Measurements from ENCODE around the gene SSX4B.

DNA sequence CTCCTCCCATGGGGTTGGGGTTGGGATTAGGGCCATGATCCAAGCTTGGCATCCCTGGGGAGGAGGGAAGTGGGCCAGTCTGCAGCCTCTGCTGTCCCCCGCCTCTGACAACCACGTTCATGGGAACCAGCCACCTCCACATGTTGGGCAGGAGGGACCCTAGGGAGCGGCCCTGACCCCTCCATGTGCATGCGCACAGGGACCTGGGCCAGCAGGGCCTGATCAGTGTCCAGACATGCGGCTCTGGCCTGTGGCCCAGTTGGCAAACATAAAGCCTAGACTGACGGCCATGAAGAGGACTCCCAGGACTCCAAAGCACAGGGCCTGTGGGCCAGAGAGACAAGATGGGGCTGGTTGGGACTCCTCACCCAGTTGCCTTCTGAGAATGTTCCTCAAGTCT lies 47.0 kb upstream of the SSX4B start:
- TF ChIP-seq, protein P1, sequence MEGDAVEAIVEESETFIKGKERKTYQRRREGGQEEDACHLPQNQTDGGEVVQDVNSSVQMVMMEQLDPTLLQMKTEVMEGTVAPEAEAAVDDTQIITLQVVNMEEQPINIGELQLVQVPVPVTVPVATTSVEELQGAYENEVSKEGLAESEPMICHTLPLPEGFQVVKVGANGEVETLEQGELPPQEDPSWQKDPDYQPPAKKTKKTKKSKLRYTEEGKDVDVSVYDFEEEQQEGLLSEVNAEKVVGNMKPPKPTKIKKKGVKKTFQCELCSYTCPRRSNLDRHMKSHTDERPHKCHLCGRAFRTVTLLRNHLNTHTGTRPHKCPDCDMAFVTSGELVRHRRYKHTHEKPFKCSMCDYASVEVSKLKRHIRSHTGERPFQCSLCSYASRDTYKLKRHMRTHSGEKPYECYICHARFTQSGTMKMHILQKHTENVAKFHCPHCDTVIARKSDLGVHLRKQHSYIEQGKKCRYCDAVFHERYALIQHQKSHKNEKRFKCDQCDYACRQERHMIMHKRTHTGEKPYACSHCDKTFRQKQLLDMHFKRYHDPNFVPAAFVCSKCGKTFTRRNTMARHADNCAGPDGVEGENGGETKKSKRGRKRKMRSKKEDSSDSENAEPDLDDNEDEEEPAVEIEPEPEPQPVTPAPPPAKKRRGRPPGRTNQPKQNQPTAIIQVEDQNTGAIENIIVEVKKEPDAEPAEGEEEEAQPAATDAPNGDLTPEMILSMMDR (IDR thresholded peaks at IDR 0.05): no peak
- TF ChIP-seq POLR2A (IDR thresholded peaks at IDR 0.05) (no peak), EP300 (IDR thresholded peaks at IDR 0.05) (no peak)
